GM12878 (cell line): ENCODE data around the gene GGCT. TPM values are rescaled to one million over a fixed set of nuclear protein-coding genes. Genes with fewer than 3 reads are reported as not detected.
A peak's percentile ranks its signal among the peaks of the same experiment; 100 is the strongest.

ENCODE experiments used
- CHD4 ChIP-seq: fragments of 200-600 bp; sonication (generic); IDR thresholded peaks from 2 replicates; pipeline ENCODE4 v1.6.1; 2016; ENCODE audit warnings: mild to moderate bottlenecking
- DPF2 ChIP-seq: fragments of 450-650 bp; IDR thresholded peaks from 2 replicates; pipeline ENCODE4 v1.6.1; 2017; ENCODE audit warnings: mild to moderate bottlenecking
- E2F4 ChIP-seq: IDR thresholded peaks from 2 replicates; pipeline ENCODE4 v1.6.1; 2012; ENCODE audit warnings: low read depth, low read length, improper control_type of control experiment
- EGR1 ChIP-seq, 2 experiments: IDR thresholded peaks; 1 replicate in 1 of 2; 2 replicates in 1 of 2; pipeline ENCODE4 v1.6.1; 2011 to 2012; ENCODE audit warnings: low read depth in 2 of 2, low read length in 2 of 2, borderline replicate concordance in 1 of 2, mild to moderate bottlenecking in 1 of 2, moderate library complexity in 1 of 2
- ELK1 ChIP-seq: IDR thresholded peaks from 2 replicates; pipeline ENCODE4 v1.6.1; 2012; ENCODE audit warnings: low read depth, low read length, improper control_type of control experiment
- IKZF2 ChIP-seq, 2 experiments: fragments of 450-650 bp; IDR thresholded peaks; 2 replicates each; pipeline ENCODE4 v1.6.1; 2017; ENCODE audit warnings: mild to moderate bottlenecking in 2 of 2, moderate library complexity in 2 of 2
- KDM1A ChIP-seq: fragments of 200-600 bp; sonication (generic); IDR thresholded peaks from 2 replicates; pipeline ENCODE4 v1.6.1; 2016; ENCODE audit warnings: borderline replicate concordance
- MYB ChIP-seq: fragments of 150-350 bp; IDR thresholded peaks from 2 replicates; pipeline ENCODE4 v1.6.1; 2014; ENCODE audit warnings: mild to moderate bottlenecking, low read depth, low read length, borderline replicate concordance
- MYC ChIP-seq: IDR thresholded peaks from 2 replicates; pipeline ENCODE4 v1.6.1; 2011; ENCODE audit warnings: mild to moderate bottlenecking, low read length, moderate library complexity, inconsistent platforms; ENCODE audit not compliant: insufficient read depth, insufficient replicate concordance, insufficient read length, severe bottlenecking
- POLR2AphosphoS5 ChIP-seq: IDR thresholded peaks from 2 replicates; pipeline ENCODE4 v1.6.1; 2011; ENCODE audit warnings: mild to moderate bottlenecking, low read length, inconsistent platforms
- RAD51 ChIP-seq: fragments of 450-650 bp; IDR thresholded peaks from 2 replicates; pipeline ENCODE4 v1.6.1; 2016; ENCODE audit warnings: moderate library complexity, mild to moderate bottlenecking, inconsistent platforms
- RELB ChIP-seq: fragments of 450-650 bp; IDR thresholded peaks from 2 replicates; pipeline ENCODE4 v1.6.1; 2017; ENCODE audit warnings: low read depth, mild to moderate bottlenecking, moderate library complexity
- SMARCA5 ChIP-seq: fragments of 450-650 bp; IDR thresholded peaks from 2 replicates; pipeline ENCODE4 v1.6.1; 2017; ENCODE audit warnings: mild to moderate bottlenecking
- SMC3 ChIP-seq: IDR thresholded peaks from 2 replicates; pipeline ENCODE4 v1.6.1; 2011; ENCODE audit warnings: low read length, improper control_type of control experiment, borderline replicate concordance
- TARDBP ChIP-seq: IDR thresholded peaks from 2 replicates; pipeline ENCODE4 v1.6.1; 2016; ENCODE audit warnings: borderline replicate concordance
- TCF12 ChIP-seq: IDR thresholded peaks from 2 replicates; pipeline ENCODE4 v1.6.1; 2011; ENCODE audit warnings: low read depth, mild to moderate bottlenecking, low read length
- TCF3 ChIP-seq: IDR thresholded peaks from 2 replicates; pipeline ENCODE4 v1.6.1; 2012; ENCODE audit warnings: low read depth, mild to moderate bottlenecking, low read length, borderline replicate concordance; ENCODE audit not compliant: insufficient read depth
- YY1 ChIP-seq: IDR thresholded peaks from 2 replicates; pipeline ENCODE4 v1.6.1; 2011; ENCODE audit warnings: low read depth, mild to moderate bottlenecking, low read length
- ZNF24 ChIP-seq: fragments of 450-650 bp; IDR thresholded peaks from 2 replicates; pipeline ENCODE4 v1.6.1; 2017; ENCODE audit warnings: antibody characterized with exemption, mild to moderate bottlenecking
- polyA plus RNA-seq, 11 experiments: library from polyadenylated mRNA; depleted of rRNA in 4 of 11; unstranded in 6 of 11; stranded (reverse) in 5 of 11; fragments of >200 nt; fragmentation: Nextera tagmentation in 4 of 11; fragmentation: Illumina TruSeq in 1 of 11; extraction: Ambion mirVana in 4 of 11; extraction: Trizol in 1 of 11; gene quantifications; 1 replicate in 1 of 11; 2 replicates in 10 of 11; pipeline versions ENCODE4 v1.2.1 to v1.2.3, GENCODE V29; 2011 to 2016; ENCODE audit warnings: inconsistent platforms in 2 of 11, missing spikeins in 2 of 11, low read depth in 1 of 11
- total RNA-seq, 4 experiments: library from RNA; depleted of rRNA in 3 of 4; stranded (reverse); fragments of >200 nt in 3 of 4; fragmentation: Illumina TruSeq in 1 of 4; extraction: Trizol in 1 of 4; gene quantifications; 2 replicates each; pipeline versions ENCODE4 v1.2.1 to v1.2.3, GENCODE V29; 2013 to 2021
- TF ChIP-seq, protein P1 (sequence below): IDR thresholded peaks from 2 replicates; pipeline ENCODE4 v1.6.1; 2011; ENCODE audit warnings: mild to moderate bottlenecking, low read depth, low read length, moderate library complexity; ENCODE audit not compliant: insufficient replicate concordance

The GGCT gene
- total and polyA plus RNA-seq, 10 of the 15 experiments (the other 5 are each of a cell fraction or from before 2014, with no cell fraction given) = 57.0 to 215 (median 92.3) TPM

- peak; percentile 45 for TF ChIP-seq MYC
- peak in 1 of 2 experiments; percentile 91; a peak in 2 of 3 replicates for TF ChIP-seq EGR1 (IDR thresholded peaks at IDR 0.05; ENCODE audit: borderline replicate concordance in 1 of 2, low read depth in 2 of 2, low read length in 2 of 2)
- no peak for TF ChIP-seq TARDBP
- no peak for TF ChIP-seq KDM1A
- TF ChIP-seq SMARCA5 = peak; percentile 73
- TF ChIP-seq POLR2AphosphoS5 = peak; percentile 68; the same call in 1 of the 2 replicates
- TF ChIP-seq CHD4 = no peak
- peak; percentile 46; the same call in 1 of the 2 replicates for TF ChIP-seq RELB
- 0 out of 2 replicates have a peak, but pooled peaks have one; percentile 4 for TF ChIP-seq SMC3
- TF ChIP-seq IKZF2 (IDR thresholded peaks at IDR 0.05) = peak; percentile 47 to 59; a peak in 2 of 4 replicates
- peak; percentile 78 for TF ChIP-seq DPF2
- TF ChIP-seq YY1 = peak; percentile 33; the same call in 1 of the 2 replicates
- 0 out of 2 replicates have a peak, but pooled peaks have one; percentile 31 for TF ChIP-seq TCF3
- TF ChIP-seq, protein P1, sequence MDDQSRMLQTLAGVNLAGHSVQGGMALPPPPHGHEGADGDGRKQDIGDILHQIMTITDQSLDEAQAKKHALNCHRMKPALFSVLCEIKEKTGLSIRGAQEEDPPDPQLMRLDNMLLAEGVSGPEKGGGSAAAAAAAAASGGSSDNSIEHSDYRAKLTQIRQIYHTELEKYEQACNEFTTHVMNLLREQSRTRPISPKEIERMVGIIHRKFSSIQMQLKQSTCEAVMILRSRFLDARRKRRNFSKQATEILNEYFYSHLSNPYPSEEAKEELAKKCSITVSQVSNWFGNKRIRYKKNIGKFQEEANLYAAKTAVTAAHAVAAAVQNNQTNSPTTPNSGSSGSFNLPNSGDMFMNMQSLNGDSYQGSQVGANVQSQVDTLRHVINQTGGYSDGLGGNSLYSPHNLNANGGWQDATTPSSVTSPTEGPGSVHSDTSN = no peak
- 0 out of 2 replicates have a peak, but pooled peaks have one; percentile 20 for TF ChIP-seq ELK1
- TF ChIP-seq MYB = no peak
- TF ChIP-seq ZNF24 = peak; percentile 56; the same call in 1 of the 2 replicates
- 0 out of 2 replicates have a peak, but pooled peaks have one; percentile 27 for TF ChIP-seq RAD51
- TF ChIP-seq E2F4 = peak; percentile 30; the same call in 1 of the 2 replicates
- 0 out of 2 replicates have a peak, but pooled peaks have one; percentile 15 for TF ChIP-seq TCF12
Measured at GRCh38 chr7:30478349-30479201, 26.1 kb downstream of the GGCT start, which contains the start of gene NOD1 (continued).
